IMR-90 (cell line): ENCODE results near the gene BMP2K. TPM values are rescaled to one million over a fixed set of nuclear protein-coding genes. Genes with fewer than 3 reads are reported as not detected.

Experiments used
- ATAC-seq: fragments of 200-7000 bp; cut with Tn5 transposase; 2 replicates; pipeline ENCODE4 v1.9.1; 2020; ENCODE audit warnings: low read depth, mild to moderate bottlenecking, moderate library complexity
- BruUV-seq: library from RNA; stranded (reverse); fragments of 400-500 nt; replicated peaks from 2 replicates; lab custom pipeline; 2021; lab: Mats Ljungman, UMichigan
- CTCF ChIA-PET: fragments of 300-600 bp; formaldehyde crosslinking; extraction: SDS; loops from one replicate; lab custom pipeline; 2021; ENCODE audit warnings: antibody characterized with exemption; lab: Yijun Ruan, JAX
- POLR2A ChIA-PET: fragments of 300-600 bp; sonication (Branson Sonifier 250); formaldehyde crosslinking; loops from one replicate; lab custom pipeline; 2022; ENCODE audit warnings: antibody characterized with exemption; ENCODE audit not compliant: unreplicated experiment; lab: Charles Lee
- DNase-seq: peaks from one replicate; pipeline ENCODE4 v3.0.0; 2013
- H2AFZ ChIP-seq: replicated peaks from 2 replicates; pipeline ENCODE3; 2013; ENCODE audit warnings: low read length, mild to moderate bottlenecking; ENCODE audit not compliant: poor library complexity
- H2AK5ac ChIP-seq: 2 replicates; pipeline ENCODE4 v1.6.1; 2013; ENCODE audit warnings: low read depth, low read length, inconsistent platforms
- H2AK9ac ChIP-seq: replicated peaks from 2 replicates; pipeline ENCODE3; 2013; ENCODE audit warnings: mild to moderate bottlenecking, low read depth, low read length, moderate library complexity; ENCODE audit not compliant: poor library complexity
- H2BK120ac ChIP-seq: 2 replicates; pipeline ENCODE4 v1.6.1; 2013; ENCODE audit warnings: low read depth, low read length, inconsistent platforms
- H2BK15ac ChIP-seq: 3 replicates; pipeline ENCODE4 v1.6.1; 2013; ENCODE audit warnings: low read depth, low read length, inconsistent platforms
- H2BK20ac ChIP-seq: 2 replicates; pipeline ENCODE4 v1.6.1; 2013; ENCODE audit warnings: low read depth, mild to moderate bottlenecking, inconsistent platforms, low read length, moderate library complexity
- H2BK5ac ChIP-seq: 2 replicates; pipeline ENCODE4 v1.6.1; 2013; ENCODE audit warnings: mild to moderate bottlenecking, low read depth, low read length, inconsistent platforms; ENCODE audit not compliant: poor library complexity, severe bottlenecking
- H3K14ac ChIP-seq: replicated peaks from 2 replicates; pipeline ENCODE4 v1.6.1; 2013; ENCODE audit warnings: low read depth, low read length, inconsistent platforms
- H3K18ac ChIP-seq: 2 replicates; pipeline ENCODE4 v1.6.1; 2013; ENCODE audit warnings: low read depth, low read length, control low read depth
- H3K23ac ChIP-seq: 2 replicates; pipeline ENCODE4 v1.6.1; 2013; ENCODE audit warnings: low read depth, low read length, inconsistent platforms
- H3K27ac ChIP-seq: 2 replicates; pipeline ENCODE4 v1.5.1; 2013; ENCODE audit warnings: mild to moderate bottlenecking, control low read depth, low read length; ENCODE audit not compliant: insufficient read depth
- H3K27me3 ChIP-seq: 2 replicates; pipeline ENCODE4 v1.6.1; 2013; ENCODE audit warnings: low read length; ENCODE audit not compliant: control insufficient read depth, insufficient read depth
- H3K36me3 ChIP-seq: 2 replicates; pipeline ENCODE4 v1.6.1; 2013; ENCODE audit warnings: low read length, mixed read lengths; ENCODE audit not compliant: control insufficient read depth, insufficient read depth
- H3K4ac ChIP-seq: 2 replicates; pipeline ENCODE4 v1.6.1; 2013; ENCODE audit warnings: low read depth, low read length, inconsistent platforms
- H3K4me1 ChIP-seq: 2 replicates; pipeline ENCODE4 v1.6.1; 2013; ENCODE audit warnings: low read length, mixed read lengths; ENCODE audit not compliant: control insufficient read depth, insufficient read depth
- H3K4me2 ChIP-seq: 2 replicates; pipeline ENCODE4 v1.6.1; 2013; ENCODE audit warnings: low read depth, mild to moderate bottlenecking, control low read depth, low read length, moderate library complexity
- H3K4me3 ChIP-seq: 2 replicates; pipeline ENCODE4 v1.5.1; 2013; ENCODE audit warnings: low read depth, mild to moderate bottlenecking, control low read depth, low read length, moderate library complexity; ENCODE audit not compliant: insufficient read depth
- H3K56ac ChIP-seq: 2 replicates; pipeline ENCODE4 v1.6.1; 2013; ENCODE audit warnings: low read length, inconsistent platforms; ENCODE audit not compliant: insufficient read depth; ENCODE audit errors: extremely low read depth
- H3K79me1 ChIP-seq, 2 experiments: 2 replicates each; pipeline ENCODE4 v1.6.1; 2013; ENCODE audit warnings: low read length in 2 of 2, inconsistent platforms in 1 of 2, low read depth in 1 of 2
- H3K9ac ChIP-seq: 2 replicates; pipeline ENCODE4 v1.6.1; 2013; ENCODE audit warnings: low read depth, low read length, control low read depth
- H3K9me1 ChIP-seq: 2 replicates; pipeline ENCODE4 v1.6.1; 2013; ENCODE audit warnings: low read length, inconsistent platforms; ENCODE audit not compliant: insufficient read depth
- H3K9me3 ChIP-seq: 2 replicates; pipeline ENCODE4 v1.6.1; 2013; ENCODE audit warnings: low read length; ENCODE audit not compliant: control insufficient read depth, insufficient read depth
- H4K20me1 ChIP-seq: 2 replicates; pipeline ENCODE4 v1.6.1; 2013; ENCODE audit warnings: low read length, inconsistent platforms; ENCODE audit not compliant: insufficient read depth
- H4K5ac ChIP-seq: 2 replicates; pipeline ENCODE4 v1.6.1; 2013; ENCODE audit warnings: mild to moderate bottlenecking, low read depth, low read length, control low read depth
- H4K8ac ChIP-seq, 2 experiments: 2 replicates each; pipeline ENCODE4 v1.6.1; 2013; ENCODE audit warnings: low read depth in 2 of 2, low read length in 2 of 2, control low read depth in 1 of 2, inconsistent platforms in 1 of 2
- H4K91ac ChIP-seq: 2 replicates; pipeline ENCODE4 v1.6.1; 2013; ENCODE audit warnings: low read depth, low read length, inconsistent platforms; ENCODE audit not compliant: insufficient read depth
- BHLHE40 ChIP-seq: fragments of 150-350 bp; IDR thresholded peaks from 2 replicates; pipeline ENCODE4 v1.6.1; 2016; ENCODE audit warnings: mild to moderate bottlenecking, low read depth, low read length
- CEBPB ChIP-seq: IDR thresholded peaks from 2 replicates; pipeline ENCODE4 v1.6.1; 2012; ENCODE audit warnings: low read depth, low read length, improper control_type of control experiment
- CHD1 ChIP-seq: IDR thresholded peaks from 2 replicates; pipeline ENCODE4 v1.6.1; 2012; ENCODE audit warnings: low read depth, low read length, improper control_type of control experiment
- CTCF ChIP-seq: conservative IDR thresholded peaks from 2 replicates; pipeline ENCODE4 v1.5.1; 2012; ENCODE audit warnings: mild to moderate bottlenecking, low read depth, low read length, improper control_type of control experiment
- ELK1 ChIP-seq: fragments of 150-350 bp; IDR thresholded peaks from 2 replicates; pipeline ENCODE4 v1.6.1; 2016; ENCODE audit warnings: low read depth, mild to moderate bottlenecking, low read length, moderate library complexity, borderline replicate concordance
- FOS ChIP-seq: fragments of 150-350 bp; IDR thresholded peaks from 2 replicates; pipeline ENCODE4 v1.6.1; 2016; ENCODE audit warnings: low read depth, low read length
- MAFK ChIP-seq: IDR thresholded peaks from 2 replicates; pipeline ENCODE4 v1.6.1; 2012; ENCODE audit warnings: low read depth, low read length, improper control_type of control experiment
- MAZ ChIP-seq: IDR thresholded peaks from 2 replicates; pipeline ENCODE4 v1.6.1; 2012; ENCODE audit warnings: low read depth, mild to moderate bottlenecking, low read length, improper control_type of control experiment, moderate library complexity, borderline replicate concordance
- MXI1 ChIP-seq: IDR thresholded peaks from 2 replicates; pipeline ENCODE4 v1.6.1; 2012; ENCODE audit warnings: low read depth, mild to moderate bottlenecking, low read length, moderate library complexity, borderline replicate concordance
- NFE2L2 ChIP-seq: fragments of 150-350 bp; IDR thresholded peaks from 2 replicates; pipeline ENCODE4 v1.6.1; 2016; ENCODE audit warnings: low read depth, mild to moderate bottlenecking, low read length
- POLR2A ChIP-seq: IDR thresholded peaks from 2 replicates; pipeline ENCODE4 v1.6.1; 2012; ENCODE audit warnings: mild to moderate bottlenecking, low read depth, low read length
- RAD21 ChIP-seq: IDR thresholded peaks from 2 replicates; pipeline ENCODE4 v1.6.1; 2012; ENCODE audit warnings: low read length, improper control_type of control experiment
- RCOR1 ChIP-seq: IDR thresholded peaks from 2 replicates; pipeline ENCODE4 v1.6.1; 2012; ENCODE audit warnings: mild to moderate bottlenecking, low read length, improper control_type of control experiment; ENCODE audit not compliant: insufficient replicate concordance
- RFX5 ChIP-seq: IDR thresholded peaks from 2 replicates; pipeline ENCODE4 v1.8.0; 2012; ENCODE audit warnings: low read depth, mild to moderate bottlenecking, low read length, moderate library complexity
- SMC3 ChIP-seq: fragments of 150-350 bp; IDR thresholded peaks from 2 replicates; pipeline ENCODE4 v1.6.1; 2016; ENCODE audit warnings: low read depth, mild to moderate bottlenecking, antibody characterized with exemption, low read length, moderate library complexity
- USF2 ChIP-seq: fragments of 150-350 bp; IDR thresholded peaks from 2 replicates; pipeline ENCODE4 v1.6.1; 2017; ENCODE audit warnings: mild to moderate bottlenecking, antibody characterized with exemption, low read length, low read depth
- WGBS, 2 experiments: methylation state at CpG; one replicate each; pipeline versions ENCODE4 v1.1.5 to v1.1.7; 2013; ENCODE audit warnings: missing lambda C conversion rate in 2 of 2; ENCODE audit not compliant: insufficient read length in 1 of 2; ENCODE audit errors: extremely low coverage in 2 of 2; 5-methylcytosine and 5-hydroxymethylcytosine counted together
- dilution Hi-C: fragments of 300-500 bp; cut with HindIII; formaldehyde crosslinking; loops from one replicate; pipeline ENCODE4 v1.14.3; 2018; ENCODE audit warnings: low sequenced_read_pairs; ENCODE audit not compliant: unreplicated experiment
- in situ Hi-C: fragments of 300-500 bp; cut with MboI; formaldehyde crosslinking; loops from 3 replicates; pipeline ENCODE4 v1.14.3; 2019; ENCODE audit warnings: low sequenced_read_pairs, inconsistent platforms, mixed read lengths
- intact Hi-C: fragments of 100-400 bp; cut with micrococcal nuclease; formaldehyde crosslinking; loops from 2 replicates; pipeline ENCODE4 v1.10.0; 2022
- polyA plus RNA-seq, 3 experiments: library from polyadenylated mRNA; depleted of rRNA; stranded (reverse); fragments of >200 nt; gene quantifications; 2 replicates each; pipeline ENCODE4 v1.2.3, GENCODE V29; 2012; ENCODE audit warnings: low replicate concordance in 1 of 3
- total RNA-seq: library from RNA; depleted of rRNA; stranded (reverse); fragments of >200 nt; gene quantifications from 2 replicates; pipeline ENCODE4 v1.2.3, GENCODE V29; 2012

Gene BMP2K
- total and polyA plus RNA-seq, 2 of the 4 experiments (the other 2 are of a cell fraction): 15.8 to 46.1 TPM

- H2BK5ac ChIP-seq: no peak overlapping the region
- no peak overlapping the region for H3K4ac ChIP-seq
- no peak overlapping the region for H4K5ac ChIP-seq
- H3K4me1 ChIP-seq: no peaks in the 10 kb centered on the region
- no peaks in the 10 kb centered on the region for H4K20me1 ChIP-seq
- H2AK9ac ChIP-seq: no peak overlapping the region
- H3K27me3 ChIP-seq: peaks cover 7% of the 10 kb centered on the region
- dilution Hi-C loops: no loop called here
- H3K79me1 ChIP-seq: no peaks in the 10 kb centered on the region
- H3K9me1 ChIP-seq: no peaks in the 10 kb centered on the region
- TF ChIP-seq RAD21: no peak
- TF ChIP-seq RFX5: no peak
- no peak for TF ChIP-seq SMC3
- TF ChIP-seq MAFK: no peak
- TF ChIP-seq USF2: no peak
- TF ChIP-seq CHD1: no peak
- no peak for TF ChIP-seq ELK1
- TF ChIP-seq NFE2L2: no peak
- no peak for TF ChIP-seq POLR2A
- TF ChIP-seq CEBPB: no peak
- TF ChIP-seq FOS: no peak
- TF ChIP-seq CTCF: no peak
- no peak for TF ChIP-seq RCOR1
- no peak for TF ChIP-seq MAZ
- no peak for TF ChIP-seq BHLHE40
- TF ChIP-seq MXI1: no peak
- no peak overlapping the region for H3K4me2 ChIP-seq
- no peak overlapping the region for H3K23ac ChIP-seq
- no peak overlapping the region for H3K56ac ChIP-seq
- no peaks in the 10 kb centered on the region for H3K9me3 ChIP-seq
- no CpG with 5 or more reads among the region's 1 CpG for WGBS, 2 experiments
- POLR2A ChIA-PET: no interaction called here
- H3K14ac ChIP-seq: no peak overlapping the region
- H3K27ac ChIP-seq: no peak overlapping the region
- H2BK20ac ChIP-seq: no peak overlapping the region
- no peaks in the 10 kb centered on the region for H3K36me3 ChIP-seq
- CTCF ChIA-PET: no interaction called here
- H4K8ac ChIP-seq: no peak overlapping the region
- no peak overlapping the region for H4K91ac ChIP-seq
- H2BK120ac ChIP-seq: no peak overlapping the region
- no peak overlapping the region for H3K4me3 ChIP-seq
- no peak for ATAC-seq
- intact Hi-C loops: loop anchor here (5.0 to 10.0 kb wide), 5 partner anchors 965 to 1413 kb away; partner anchors contain the start of genes ANTXR2, CFAP299 and FGF5
- DNase-seq: no peak
- no peak overlapping the region for H2AK5ac ChIP-seq
- in situ Hi-C loops: loop anchor here (10.0 to 25.0 kb wide), 2 partner anchors 1245 to 1388 kb away; partner anchors contain the start of genes CFAP299 and PRDM8
- BruUV-seq: no TSS peak
- no peak overlapping the region for H2BK15ac ChIP-seq
- no peak overlapping the region for H3K9ac ChIP-seq
- no peak overlapping the region for H2AFZ ChIP-seq
- no peak overlapping the region for H3K18ac ChIP-seq
Observed at GRCh38 chr4:78949735-78950134, 173.6 kb downstream of the BMP2K start.
